HepG2 (cell line): ENCODE data around the gene HOXA7. TPM values are rescaled to one million over a fixed set of nuclear protein-coding genes. Genes with fewer than 3 reads are reported as not detected.
A peak's percentile ranks its signal among the peaks of the same experiment; 100 is the strongest.

Experiments used
- ATM ChIP-seq: fragments of 450-650 bp; IDR thresholded peaks from 2 replicates; pipeline ENCODE4 v1.7.1; 2017; ENCODE audit warnings: mild to moderate bottlenecking, borderline replicate concordance
- ATRX ChIP-seq: sonication (generic); formaldehyde crosslinking; IDR thresholded peaks from 2 replicates; pipeline ENCODE4 v1.4.0; 2020; ENCODE audit warnings: missing genetic modification reagents, borderline replicate concordance
- BORCS8-MEF2B ChIP-seq: sonication (generic); formaldehyde crosslinking; IDR thresholded peaks from 2 replicates; pipeline ENCODE4 v1.8.0; 2022; ENCODE audit warnings: mild to moderate bottlenecking, missing genetic modification reagents
- ETV6 ChIP-seq: sonication (generic); formaldehyde crosslinking; conservative IDR thresholded peaks from 2 replicates; pipeline ENCODE4 v1.4.0; 2020; ENCODE audit warnings: missing genetic modification reagents
- GABPA ChIP-seq, 2 experiments: IDR thresholded peaks; 2 replicates each; pipeline ENCODE4 v1.6.1; 2011 to 2016; ENCODE audit warnings: low read depth in 2 of 2, low read length in 1 of 2, missing biosample characterization in 1 of 2, missing genetic modification characterization in 1 of 2
- HMG20A ChIP-seq: IDR thresholded peaks from 2 replicates; pipeline ENCODE4 v1.6.1; 2016; ENCODE audit warnings: borderline replicate concordance
- HNF1B ChIP-seq: sonication (generic); formaldehyde crosslinking; IDR thresholded peaks from 2 replicates; pipeline ENCODE4 v1.5.1; 2020; ENCODE audit warnings: mild to moderate bottlenecking, moderate library complexity, missing genetic modification reagents
- HOXA3 ChIP-seq: sonication (generic); formaldehyde crosslinking; IDR thresholded peaks from 2 replicates; pipeline ENCODE4 v1.5.0; 2020; ENCODE audit warnings: missing genetic modification reagents
- PLRG1 ChIP-seq: fragments of 450-650 bp; conservative IDR thresholded peaks from 2 replicates; pipeline ENCODE4 v1.6.1; 2016
- PLSCR1 ChIP-seq: sonication (generic); formaldehyde crosslinking; IDR thresholded peaks from 2 replicates; pipeline ENCODE4 v1.5.0; 2020; ENCODE audit warnings: missing genetic modification reagents, mild to moderate bottlenecking, borderline replicate concordance
- RARG ChIP-seq: sonication (generic); formaldehyde crosslinking; IDR thresholded peaks from 2 replicates; pipeline ENCODE4 v1.4.0; 2020; ENCODE audit warnings: low read depth, mild to moderate bottlenecking, missing genetic modification reagents
- SALL1 ChIP-seq: sonication (generic); formaldehyde crosslinking; IDR thresholded peaks from 2 replicates; pipeline ENCODE4 v1.8.0; 2022; ENCODE audit warnings: mild to moderate bottlenecking, missing genetic modification reagents
- SSRP1 ChIP-seq: IDR thresholded peaks from 2 replicates; pipeline ENCODE4 v1.6.1; 2016; ENCODE audit warnings: control low read depth
- TOPORS ChIP-seq: sonication (generic); formaldehyde crosslinking; IDR thresholded peaks from 2 replicates; pipeline ENCODE4 v1.8.0; 2023; ENCODE audit warnings: mild to moderate bottlenecking, missing genetic modification reagents
- TRAFD1 ChIP-seq: sonication (generic); formaldehyde crosslinking; IDR thresholded peaks from 2 replicates; pipeline ENCODE4 v1.5.1; 2020; ENCODE audit warnings: missing genetic modification reagents, mild to moderate bottlenecking, borderline replicate concordance
- ZFP37 ChIP-seq: sonication (generic); formaldehyde crosslinking; IDR thresholded peaks from 2 replicates; pipeline ENCODE4 v1.4.0; 2020; ENCODE audit warnings: missing genetic modification reagents, borderline replicate concordance
- ZFX ChIP-seq: sonication (generic); formaldehyde crosslinking; IDR thresholded peaks from 2 replicates; pipeline ENCODE4 v1.4.0; 2020; ENCODE audit warnings: mild to moderate bottlenecking, low read depth, missing genetic modification reagents, moderate library complexity
- ZNF263 ChIP-seq: sonication (generic); formaldehyde crosslinking; IDR thresholded peaks from 2 replicates; pipeline ENCODE4 v1.4.0; 2020; ENCODE audit warnings: missing genetic modification reagents
- ZNF430 ChIP-seq: sonication (generic); formaldehyde crosslinking; IDR thresholded peaks from 2 replicates; pipeline ENCODE4 v1.9.0; 2021; ENCODE audit warnings: mild to moderate bottlenecking, missing genetic modification reagents
- ZNF446 ChIP-seq: sonication (generic); formaldehyde crosslinking; IDR thresholded peaks from 2 replicates; pipeline ENCODE4 v1.5.0; 2020; ENCODE audit warnings: mild to moderate bottlenecking, missing genetic modification reagents
- ZNF552 ChIP-seq: sonication (generic); formaldehyde crosslinking; IDR thresholded peaks from 2 replicates; pipeline ENCODE4 v1.9.0; 2022; ENCODE audit warnings: missing genetic modification reagents, mild to moderate bottlenecking, borderline replicate concordance
- ZNF672 ChIP-seq: sonication (generic); formaldehyde crosslinking; IDR thresholded peaks from 2 replicates; pipeline ENCODE4 v1.8.1; 2022; ENCODE audit warnings: missing genetic modification reagents
- ZNF703 ChIP-seq: sonication (generic); formaldehyde crosslinking; IDR thresholded peaks from 2 replicates; pipeline ENCODE4 v1.5.1; 2020; ENCODE audit warnings: missing genetic modification reagents, mild to moderate bottlenecking, moderate library complexity, borderline replicate concordance
- ZNF883 ChIP-seq: sonication (generic); formaldehyde crosslinking; IDR thresholded peaks from 2 replicates; pipeline ENCODE4 v1.5.1; 2020; ENCODE audit warnings: mild to moderate bottlenecking, missing genetic modification reagents; ENCODE audit errors: not compliant biosample characterization
- ZSCAN9 ChIP-seq: IDR thresholded peaks from 2 replicates; pipeline ENCODE4 v1.6.1; 2016; ENCODE audit warnings: borderline replicate concordance
- polyA plus RNA-seq, 8 experiments: library from polyadenylated mRNA; depleted of rRNA in 3 of 8; stranded (reverse) in 7 of 8; unstranded in 1 of 8; fragments of >200 nt; fragmentation: Illumina TruSeq in 4 of 8; extraction: Trizol in 4 of 8; gene quantifications; 2 replicates each; pipeline versions ENCODE4 v1.2.1 to v1.2.3, GENCODE V29; 2011 to 2016; ENCODE audit warnings: low read depth in 4 of 8, missing spikeins in 1 of 8, mixed read lengths in 1 of 8; ENCODE audit not compliant: insufficient read depth in 1 of 8
- total RNA-seq, 5 experiments: library from RNA; depleted of rRNA; stranded (reverse); fragments of >200 nt; fragmentation: Illumina TruSeq; extraction: Trizol; gene quantifications; 2 replicates each; pipeline ENCODE4 v1.2.3, GENCODE V29; 2016; ENCODE audit warnings: low read depth in 1 of 5

The HOXA7 gene
- total and polyA plus RNA-seq, 2 of the 13 experiments (the other 11 are each of a cell fraction or from before 2014, with no cell fraction given): 0.05 TPM; not detected in 1

GRCh38 chr7:27130540-27131389 is 25.7 kb downstream of the HOXA7 start, which contains the start of gene HOXA4 (continued):
- peak; percentile 62 for TF ChIP-seq GABPA (IDR thresholded peaks at IDR 0.05; ENCODE audit: low read depth, low read length)
- TF ChIP-seq GABPA (CRISPR knock-in tag; IDR thresholded peaks at IDR 0.05; ENCODE audit: low read depth): peak; percentile 66; the same call in 1 of the 2 replicates
- no peak for TF ChIP-seq PLSCR1 (CRISPR knock-in tag)
- no peak for TF ChIP-seq ZNF552 (CRISPR knock-in tag)
- no peak for TF ChIP-seq PLRG1
- TF ChIP-seq TRAFD1: no peak
- peak; percentile 16; the same call in 1 of the 2 replicates for TF ChIP-seq TOPORS (CRISPR knock-in tag)
- TF ChIP-seq SALL1 (CRISPR knock-in tag): peak; percentile 82
- TF ChIP-seq ZNF672 (CRISPR knock-in tag): 0 out of 2 replicates have a peak, but pooled peaks have one; percentile 19
- peak; percentile 73 for TF ChIP-seq HOXA3 (CRISPR knock-in tag)
- peak; percentile 49; the same call in 1 of the 2 replicates for TF ChIP-seq HNF1B (CRISPR knock-in tag)
- TF ChIP-seq ATRX (CRISPR knock-in tag): no peak
- TF ChIP-seq ATM: no peak
- TF ChIP-seq HMG20A (CRISPR knock-in tag): no peak; the same call in 1 of the 2 replicates
- TF ChIP-seq ZNF263 (CRISPR knock-in tag): 0 out of 2 replicates have a peak, but pooled peaks have one; percentile 15
- TF ChIP-seq ZNF703 (CRISPR knock-in tag): peak; percentile 58; the same call in 1 of the 2 replicates
- no peak for TF ChIP-seq SSRP1 (CRISPR knock-in tag)
- TF ChIP-seq ZNF883 (CRISPR knock-in tag): peak; percentile 75
- no peak for TF ChIP-seq RARG (CRISPR knock-in tag)
- TF ChIP-seq BORCS8-MEF2B (CRISPR knock-in tag): peak; percentile 87
- TF ChIP-seq ZSCAN9 (CRISPR knock-in tag): no peak
- peak; percentile 71; the same call in 1 of the 2 replicates for TF ChIP-seq ZNF430 (CRISPR knock-in tag)
- TF ChIP-seq ZFX (CRISPR knock-in tag): peak; percentile 76
- 0 out of 2 replicates have a peak, but pooled peaks have one; percentile 31 for TF ChIP-seq ETV6 (CRISPR knock-in tag)
- peak; percentile 52; the same call in 1 of the 2 replicates for TF ChIP-seq ZFP37
- peak; percentile 35; the same call in 1 of the 2 replicates for TF ChIP-seq ZNF446 (CRISPR knock-in tag)
